Stimulated activated CD4-positive, alpha-beta T cell treated with anti-CD3 and anti-CD28 coated beads, Interleukin-15, amount 100 ng/mL, for 24 hours (primary cell): Measurements from ENCODE around the gene SULT4A1.

Experiments used
- DNase-seq: peaks from one replicate; pipeline ENCODE4 v3.0.0-alpha.2; 2020

Gene SULT4A1

GRCh38 chr22:43859621-43860020 lies 2.7 kb downstream of the SULT4A1 start:
- DNase-seq, result no peak

GRCh38 chr22:43859176-43859575 lies 3.1 kb downstream of the SULT4A1 start:
- DNase-seq, result no peak

- no peak for DNase-seq
Observed at GRCh38 chr22:43858156-43858895, 4.0 kb downstream of the SULT4A1 start.

- DNase-seq, result no peak
Observed at GRCh38 chr22:43857367-43857766, 4.9 kb downstream of the SULT4A1 start.

GRCh38 chr22:43855431-43855830 lies 6.9 kb downstream of the SULT4A1 start:
- DNase-seq, result no peak

- DNase-seq, result no peak
Observed at GRCh38 chr22:43854786-43855271, 7.5 kb downstream of the SULT4A1 start.

- no peak for DNase-seq
Observed at GRCh38 chr22:43854121-43854785, 8.1 kb downstream of the SULT4A1 start.

GRCh38 chr22:43853328-43853931 lies 8.9 kb downstream of the SULT4A1 start:
- DNase-seq, result no peak

GRCh38 chr22:43852573-43853327 lies 9.6 kb downstream of the SULT4A1 start:
- DNase-seq, result no peak

- DNase-seq, result no peak
Observed at GRCh38 chr22:43851979-43852307, 10.4 kb downstream of the SULT4A1 start.

GRCh38 chr22:43851058-43851978 lies 11.0 kb downstream of the SULT4A1 start:
- DNase-seq, result no peak

GRCh38 chr22:43850529-43850928 lies 11.8 kb downstream of the SULT4A1 start:
- DNase-seq, result no peak

- DNase-seq, result no peak
Observed at GRCh38 chr22:43849731-43850130, 12.6 kb downstream of the SULT4A1 start.

- no peak for DNase-seq
Observed at GRCh38 chr22:43848366-43849171, 13.7 kb downstream of the SULT4A1 start.

- no peak for DNase-seq
Observed at GRCh38 chr22:43847376-43848289, 14.7 kb downstream of the SULT4A1 start.

- no peak for DNase-seq
Observed at GRCh38 chr22:43846966-43847365, 15.3 kb downstream of the SULT4A1 start.

- no peak for DNase-seq
Observed at GRCh38 chr22:43845981-43846380, 16.3 kb downstream of the SULT4A1 start.

- no peak for DNase-seq
Observed at GRCh38 chr22:43844560-43845545, 17.5 kb downstream of the SULT4A1 start.
